ENCODE results near the gene ECSCR.
"Not testable (repeated sequence)": the region's sequence is repeated elsewhere in the genome, so short reads cannot be mapped to it uniquely, and the experiment has no call there.

Gene ECSCR, protein sequence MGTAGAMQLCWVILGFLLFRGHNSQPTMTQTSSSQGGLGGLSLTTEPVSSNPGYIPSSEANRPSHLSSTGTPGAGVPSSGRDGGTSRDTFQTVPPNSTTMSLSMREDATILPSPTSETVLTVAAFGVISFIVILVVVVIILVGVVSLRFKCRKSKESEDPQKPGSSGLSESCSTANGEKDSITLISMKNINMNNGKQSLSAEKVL

GRCh38 chr5:139462586-139463276, at the start of gene ECSCR:
Gene ECSCR, minus strand, starts transcription at chr5:139462743. Its CDS starts 73 bp downstream, at chr5:139462670.
- DNase-seq (ENCODE audit: low read depth) = no peak

GRCh38 chr5:139504722-139505121, 42.2 kb upstream of the ECSCR start:
- DNase-seq (ENCODE audit: low read depth) = not testable (repeated sequence)

DNA sequence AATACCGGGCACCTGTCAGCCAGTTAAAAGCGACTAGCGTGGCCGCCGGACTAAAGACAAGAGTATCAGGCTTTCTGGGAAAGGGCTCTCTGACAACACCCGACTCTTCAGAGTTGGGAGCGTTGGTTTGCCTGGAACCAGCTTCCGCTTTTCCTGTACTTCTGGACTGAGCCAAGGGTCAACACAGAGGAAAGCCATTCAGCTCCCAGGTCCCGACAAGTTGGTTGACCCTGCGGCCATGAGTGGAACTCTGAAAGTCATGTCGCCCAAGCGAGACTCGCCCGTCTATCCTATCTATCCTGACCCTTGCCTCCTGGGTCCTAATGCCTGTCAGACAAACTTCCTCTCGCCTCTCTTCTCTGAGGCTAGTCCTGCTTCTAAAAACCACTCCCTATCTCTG, 41.3 kb upstream of the ECSCR start:
- DNase-seq (ENCODE audit: low read depth) = not testable (repeated sequence)

- DNase-seq (ENCODE audit: low read depth) = not testable (repeated sequence)
These were observed 40.7 kb upstream of the ECSCR start for GRCh38 chr5:139503036-139503817.

- no peak for DNase-seq (ENCODE audit: low read depth)
These were observed 38.8 kb upstream of the ECSCR start for GRCh38 chr5:139501381-139501780.

GRCh38 chr5:139495638-139496435, 33.3 kb upstream of the ECSCR start:
- no peak for DNase-seq (ENCODE audit: low read depth)

- no peak for DNase-seq (ENCODE audit: low read depth)
These were observed 32.3 kb upstream of the ECSCR start for GRCh38 chr5:139494832-139495231.

DNA sequence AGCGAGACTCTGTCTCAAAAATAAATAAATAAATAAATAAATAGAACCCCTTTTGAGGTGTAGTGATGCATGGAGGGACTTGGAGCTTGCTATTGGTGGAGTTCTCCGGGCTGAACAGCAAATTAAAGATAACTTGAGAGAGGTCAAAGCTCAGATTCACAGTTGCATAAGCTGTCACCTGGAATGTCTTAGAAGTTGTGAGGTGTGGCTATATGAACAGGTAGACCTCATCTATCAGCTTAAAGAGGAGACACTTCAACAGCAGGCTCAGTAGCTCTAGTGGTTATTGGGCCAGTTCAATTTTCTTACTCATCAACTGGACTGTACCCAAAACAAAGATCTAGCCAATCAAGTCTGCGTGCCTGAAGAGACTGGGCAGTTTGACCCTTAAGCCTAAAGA, 31.7 kb upstream of the ECSCR start:
- DNase-seq (ENCODE audit: low read depth) = no peak

GRCh38 chr5:139492700-139493192, 30.2 kb upstream of the ECSCR start:
- no peak for DNase-seq (ENCODE audit: low read depth)

- DNase-seq (ENCODE audit: low read depth) = no peak
These were observed 25.7 kb upstream of the ECSCR start for GRCh38 chr5:139488260-139488659.

DNA sequence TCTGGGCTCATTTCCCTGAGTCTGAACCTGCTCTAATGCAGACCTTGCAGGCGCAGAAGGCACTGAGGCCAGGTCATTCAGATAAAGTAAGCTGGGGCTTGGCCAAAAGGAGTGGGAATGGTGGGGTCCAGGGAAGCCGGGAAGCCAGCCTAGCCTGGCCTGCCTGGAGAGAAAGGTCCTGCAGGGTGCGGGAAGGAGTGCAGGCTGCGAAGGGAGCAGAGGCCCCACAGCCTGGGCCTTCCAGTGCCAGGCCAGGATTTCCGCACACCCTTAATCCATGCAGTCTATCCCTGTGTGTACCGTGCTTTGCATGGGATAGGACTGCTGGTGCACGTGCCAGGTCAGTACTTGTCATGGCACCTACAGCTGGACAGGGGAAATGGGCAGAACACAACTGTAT, 23.7 kb upstream of the ECSCR start:
- no peak for DNase-seq (ENCODE audit: low read depth)

GRCh38 chr5:139482890-139483208, 20.3 kb upstream of the ECSCR start:
- DNase-seq (ENCODE audit: low read depth) = not testable (repeated sequence)

GRCh38 chr5:139482050-139482889, 19.7 kb upstream of the ECSCR start, which contains the start of gene STING1:
Gene STING1, minus strand, starts transcription at chr5:139482758. Its CDS starts 1,054 bp downstream, at chr5:139481704.
- peak; percentile 21 for DNase-seq (ENCODE audit: low read depth)

- no peak for DNase-seq (ENCODE audit: low read depth)
These were observed 19.1 kb upstream of the ECSCR start for GRCh38 chr5:139481580-139482049.

DNA sequence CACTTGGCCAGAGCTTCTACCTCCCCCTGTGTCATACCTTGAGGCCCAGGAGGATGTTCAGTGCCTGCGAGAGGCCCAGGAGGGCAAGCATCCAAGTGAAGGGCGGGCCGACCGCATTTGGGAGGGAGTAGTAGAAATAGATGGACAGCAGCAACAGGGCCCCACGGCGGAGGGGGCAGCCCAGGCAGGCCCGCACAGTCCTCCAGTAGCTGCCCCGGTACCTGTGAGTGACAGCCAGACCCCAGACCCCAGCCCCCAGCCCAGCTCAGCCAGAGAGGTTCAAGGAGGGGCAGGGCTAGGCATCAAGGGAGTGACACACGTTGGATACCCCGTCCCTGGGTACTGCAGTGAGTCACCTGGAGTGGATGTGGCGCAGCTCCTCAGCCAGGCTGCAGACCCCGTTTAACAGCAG, 18.6 kb upstream of the ECSCR start:
- no peak for DNase-seq (ENCODE audit: low read depth)

- DNase-seq (ENCODE audit: low read depth) = not testable (repeated sequence)
These were observed 17.2 kb upstream of the ECSCR start for GRCh38 chr5:139479729-139480128.

DNA sequence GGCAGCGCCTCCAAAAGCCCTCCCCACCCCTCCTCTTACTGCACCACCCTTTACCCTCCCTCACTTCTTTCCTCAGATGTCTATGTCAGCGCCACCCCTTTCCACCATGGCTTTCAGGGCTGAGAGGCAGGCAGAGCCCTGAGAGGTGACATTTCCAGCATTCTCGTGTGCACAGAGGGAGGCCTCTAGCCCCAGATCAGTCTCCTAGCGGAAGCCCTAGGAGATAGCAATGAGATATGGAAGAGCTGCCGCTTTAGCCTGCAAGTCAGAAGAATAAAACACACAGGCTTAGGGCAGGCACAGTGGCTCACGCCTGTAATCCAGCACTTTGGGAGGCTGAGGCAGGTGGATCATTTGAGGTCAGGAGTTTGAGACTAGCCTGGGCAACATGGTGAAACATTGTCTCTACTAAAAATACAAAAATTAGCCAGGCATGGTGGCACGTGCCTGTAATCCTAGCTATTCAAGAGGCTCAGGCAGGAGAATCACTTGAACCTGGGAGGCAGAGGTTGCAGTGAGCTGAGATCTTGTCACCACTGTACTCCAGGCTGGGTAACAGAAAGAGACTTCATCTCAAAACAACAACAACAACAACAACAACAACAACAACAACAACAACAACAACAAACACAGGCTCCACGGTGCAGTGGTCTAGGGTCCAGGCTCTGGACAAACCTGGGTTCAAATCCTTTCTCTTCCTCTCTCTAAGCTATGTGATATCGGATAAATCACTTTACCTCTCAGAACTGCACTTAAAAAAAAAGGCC, 16.3 kb upstream of the ECSCR start:
- DNase-seq (ENCODE audit: low read depth) = not testable (repeated sequence)

DNA sequence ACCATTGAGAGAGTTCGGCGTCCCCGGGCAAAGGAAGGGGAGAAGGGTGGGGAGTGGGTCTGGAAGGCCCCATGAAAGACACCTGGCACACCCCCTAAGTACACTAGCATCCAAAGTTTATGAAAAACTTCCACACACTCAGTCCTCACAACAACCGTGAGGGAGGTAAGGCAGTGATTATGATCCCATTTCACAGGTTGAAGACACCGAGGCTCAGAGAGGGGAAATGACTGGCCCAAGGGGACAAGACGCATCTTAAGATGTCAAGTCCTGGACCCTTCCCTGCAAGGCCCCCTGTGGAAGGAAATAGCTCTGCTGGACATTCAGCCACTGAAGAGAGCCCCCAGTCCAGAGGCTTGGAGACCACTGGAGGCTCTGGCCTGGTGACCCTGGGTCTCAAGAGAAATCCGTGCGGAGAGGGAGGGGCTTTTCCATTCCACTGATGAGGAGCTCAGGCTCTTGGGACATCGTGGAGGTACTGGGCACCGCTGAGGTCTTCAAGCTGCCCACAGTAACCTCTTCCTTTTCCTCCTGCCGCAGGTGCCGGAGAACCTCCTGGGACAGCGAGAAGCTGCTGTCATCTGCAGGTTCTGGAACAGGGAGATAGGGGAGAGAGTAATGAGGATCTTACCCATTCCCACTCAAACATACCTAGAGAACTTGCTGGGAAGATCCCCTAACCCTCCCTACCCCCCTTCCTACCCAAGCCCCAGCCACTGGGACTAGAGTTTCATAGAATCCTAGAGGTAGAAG, 13.5 kb upstream of the ECSCR start:
- DNase-seq (ENCODE audit: low read depth) = no peak

Data from stimulated activated CD4-positive, alpha-beta T cell treated with anti-CD3 and anti-CD28 coated beads, Interleukin-2, amount 100 ng/mL, for 4 hours (primary cell).